B cell (primary cell): Measurements from ENCODE around the gene L3MBTL4. TPM values are rescaled to one million over a fixed set of nuclear protein-coding genes. Genes with fewer than 3 reads are reported as not detected.

Experiments
- ATAC-seq: fragments of 200-7000 bp; cut with Tn5 transposase; one replicate; pipeline ENCODE4 v1.10.0; 2021; ENCODE audit warnings: low read depth, mild to moderate bottlenecking, moderate number of reproducible peaks, moderate library complexity
- CTCF ChIA-PET: fragments of 350-600 bp; sonication (Branson Sonifier 250); formaldehyde crosslinking; loops from one replicate; lab custom pipeline; 2021; ENCODE audit warnings: antibody characterized with exemption, inconsistent platforms; lab: Charles Lee
- POLR2A ChIA-PET: fragments of 350-600 bp; sonication (Branson Sonifier 250); formaldehyde crosslinking; loops from one replicate; lab custom pipeline; 2021; ENCODE audit warnings: antibody characterized with exemption; lab: Charles Lee
- DNase-seq: peaks from one replicate; pipeline ENCODE4 v3.0.0; 2013
- H2AFZ ChIP-seq: 2 replicates; pipeline ENCODE4 v1.6.1; 2012; ENCODE audit warnings: mild to moderate bottlenecking, low read depth, low read length; ENCODE audit not compliant: insufficient read depth, poor library complexity, severe bottlenecking
- H3K27ac ChIP-seq, 2 donors: 1 replicate in 1 of 2; 2 replicates in 1 of 2; pipeline ENCODE4 v1.5.1; 2012 to 2013; ENCODE audit warnings: low read length in 2 of 2, mild to moderate bottlenecking in 2 of 2, moderate library complexity in 1 of 2
- H3K27me3 ChIP-seq, 4 experiments: fragments of 200-600 bp in 1 of 4; sonication (generic) in 1 of 4; replicated peaks in 1 of 4; 1 replicate in 2 of 4; 2 replicates in 2 of 4; pipeline versions ENCODE4 v1.6.1 to v1.7.0; 2013 to 2016; ENCODE audit warnings: low read length in 3 of 4, mild to moderate bottlenecking in 2 of 4, mixed read lengths in 1 of 4, moderate library complexity in 1 of 4; ENCODE audit not compliant: insufficient read depth in 4 of 4, control insufficient read depth in 3 of 4; ENCODE audit errors: control extremely low read depth in 1 of 4
- H3K36me3 ChIP-seq, 2 experiments: replicated peaks in 1 of 2; 1 replicate in 1 of 2; 2 replicates in 1 of 2; pipeline versions ENCODE4 v1.6.1 to v1.7.1; 2013; ENCODE audit warnings: low read length in 1 of 2; ENCODE audit not compliant: insufficient read depth in 2 of 2, control insufficient read depth in 1 of 2; ENCODE audit errors: control extremely low read depth in 1 of 2, extremely low read depth in 1 of 2
- H3K4me1 ChIP-seq, 2 donors: fragments of 200-600 bp in 1 of 2; sonication (generic) in 1 of 2; 1 replicate in 1 of 2; 2 replicates in 1 of 2; pipeline versions ENCODE4 v1.5.1 to v1.6.1; 2013 to 2017; ENCODE audit warnings: low read length in 2 of 2; ENCODE audit not compliant: control insufficient read depth in 2 of 2, insufficient read depth in 2 of 2
- H3K4me2 ChIP-seq: replicated peaks from 2 replicates; pipeline ENCODE3; 2012; ENCODE audit warnings: mild to moderate bottlenecking, low read depth, low read length; ENCODE audit not compliant: poor library complexity, severe bottlenecking
- H3K4me3 ChIP-seq, 5 experiments: fragments of 200-600 bp in 1 of 5; sonication (generic) in 1 of 5; 1 replicate in 3 of 5; 2 replicates in 2 of 5; pipeline versions ENCODE4 v1.5.1 to v1.7.0; 2011 to 2016; ENCODE audit warnings: low read length in 4 of 5, mild to moderate bottlenecking in 4 of 5, low read depth in 2 of 5, control low read depth in 1 of 5, moderate library complexity in 1 of 5; ENCODE audit not compliant: insufficient read depth in 1 of 5; ENCODE audit errors: control extremely low read depth in 1 of 5, extremely low read depth in 1 of 5
- H3K79me2 ChIP-seq: fragments of 200-600 bp; sonication (generic); one replicate; pipeline ENCODE4 v1.6.0; 2016; ENCODE audit warnings: low read length; ENCODE audit not compliant: control insufficient read depth, insufficient read depth
- H3K9ac ChIP-seq: fragments of 200-600 bp; sonication (generic); 2 replicates; pipeline ENCODE4 v1.6.1; 2017; ENCODE audit warnings: mild to moderate bottlenecking, low read length, moderate library complexity
- H3K9me3 ChIP-seq, 3 donors: one replicate each; pipeline versions ENCODE4 v1.6.1 to v1.7.1; 2013; ENCODE audit warnings: low read length in 2 of 3; ENCODE audit not compliant: control insufficient read depth in 2 of 3, insufficient read depth in 1 of 3; ENCODE audit errors: control extremely low read depth in 1 of 3
- H4K20me1 ChIP-seq: 2 replicates; pipeline ENCODE4 v1.6.0; 2012; ENCODE audit warnings: mild to moderate bottlenecking, low read length; ENCODE audit not compliant: insufficient read depth, control insufficient read depth, poor library complexity, severe bottlenecking
- H3K27ac Mint-ChIP-seq: one replicate; pipeline ENCODE4 v1.8.0; 2021; ENCODE audit warnings: mixed read lengths
- H3K27me3 Mint-ChIP-seq: one replicate; pipeline ENCODE4 v1.8.0; 2021; ENCODE audit warnings: mixed read lengths
- H3K4me1 Mint-ChIP-seq: one replicate; pipeline ENCODE4 v1.8.0; 2021; ENCODE audit warnings: mixed read lengths
- H3K4me3 Mint-ChIP-seq: one replicate; pipeline ENCODE4 v1.8.0; 2021; ENCODE audit warnings: mixed read lengths
- H3K9me3 Mint-ChIP-seq: one replicate; pipeline ENCODE4 v1.8.0; 2022; ENCODE audit warnings: mixed read lengths; ENCODE audit not compliant: insufficient read depth
- CTCF ChIP-seq: fragments of 200-600 bp; IDR thresholded peaks from one replicate; pipeline ENCODE4 v1.8.0; 2022; ENCODE audit warnings: antibody characterized with exemption, mild to moderate bottlenecking
- EZH2 ChIP-seq: IDR thresholded peaks from 2 replicates; pipeline ENCODE4 v1.6.1; 2012; ENCODE audit warnings: borderline replicate concordance, low read depth, mild to moderate bottlenecking, moderate library complexity, low read length; ENCODE audit not compliant: insufficient read depth, poor library complexity, severe bottlenecking
- WGBS: methylation state at CpG from one replicate; pipeline ENCODE4 v1.1.5; 2013; ENCODE audit warnings: missing lambda C conversion rate; ENCODE audit not compliant: insufficient coverage; 5-methylcytosine and 5-hydroxymethylcytosine counted together
- intact Hi-C: fragments of 100-400 bp; cut with micrococcal nuclease; formaldehyde crosslinking; loops from one replicate; pipeline ENCODE4 v1.10.0; 2022
- polyA plus RNA-seq: library from polyadenylated mRNA; depleted of rRNA; stranded (reverse); fragments of >200 nt; gene quantifications from 2 replicates; pipeline ENCODE4 v1.2.3, GENCODE V29; 2012
- total RNA-seq, 2 donors: library from RNA; stranded (reverse); fragments of 120-200 nt in 1 of 2; gene quantifications; 1 replicate in 1 of 2; 2 replicates in 1 of 2; pipeline versions ENCODE4 v1.2.3 to v1.2.4, GENCODE V29; 2013 to 2022

Gene L3MBTL4
- total and polyA plus RNA-seq, 2 donors (not counting 1 experiment from before 2014, with no cell fraction given) = 3.0 to 11.9 TPM

DNA sequence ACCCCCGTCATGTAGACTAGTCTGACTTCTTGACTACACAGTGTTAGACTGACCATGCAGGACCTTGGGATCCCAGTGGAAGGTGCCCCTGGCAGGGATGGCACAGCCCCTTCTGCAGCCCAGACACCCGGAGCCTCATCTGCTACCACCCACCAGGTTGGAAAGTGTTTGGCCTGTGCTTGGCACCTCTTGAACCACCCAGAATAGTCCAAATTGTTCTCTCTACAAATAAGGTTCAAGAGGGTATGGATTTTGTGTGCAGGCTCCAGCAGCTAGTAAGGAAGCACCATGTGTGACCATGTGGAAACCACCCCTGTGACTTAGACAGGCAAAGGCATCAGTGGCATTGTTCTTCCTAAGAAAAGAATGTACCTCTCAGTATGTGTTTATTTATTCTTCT lies 18.4 kb downstream of the L3MBTL4 start:
- 92% methylated on average over 2 of the region's 2 CpGs for WGBS
- H2AFZ ChIP-seq = no peak overlapping the region
- H3K36me3 ChIP-seq = no peaks in the 10 kb centered on the region
- H3K4me2 ChIP-seq = no peak overlapping the region
- H3K4me1 ChIP-seq = peaks cover 5 to 7% of the 10 kb centered on the region in 2 donors
- H3K4me1 Mint-ChIP-seq = peaks cover 10% of the 10 kb centered on the region
- H3K9me3 Mint-ChIP-seq = peaks cover 12% of the 10 kb centered on the region
- intact Hi-C loops = no loop called here
- H3K9me3 ChIP-seq = peaks cover 0 to 9% (median 4%) of the 10 kb centered on the region in 3 donors
- peaks cover 11% of the 10 kb centered on the region for H3K79me2 ChIP-seq
- H3K9ac ChIP-seq = no peak overlapping the region
- no peaks in the 10 kb centered on the region for H3K27me3 Mint-ChIP-seq
- POLR2A ChIA-PET = no interaction called here
- TF ChIP-seq CTCF = no peak
- TF ChIP-seq EZH2 = no peak
- no peak overlapping the region for H3K4me3 ChIP-seq
- CTCF ChIA-PET = no interaction called here
- H3K27me3 ChIP-seq = no peaks in the 10 kb centered on the region
- H4K20me1 ChIP-seq = no peaks in the 10 kb centered on the region
- no peak overlapping the region for H3K27ac ChIP-seq
- no peak overlapping the region for H3K4me3 Mint-ChIP-seq
- H3K27ac Mint-ChIP-seq = no peak overlapping the region
- ATAC-seq (no peak), DNase-seq (no peak)

GRCh38 chr18:6389005-6389404 lies 25.7 kb downstream of the L3MBTL4 start:
- ChIA-PET CTCF (no interaction called here), POLR2A (no interaction called here)
- no peak overlapping the region for H3K4me3 ChIP-seq
- DNase-seq (no peak), ATAC-seq (no peak)
- no CpG with 5 or more reads among the region's 2 CpGs for WGBS
- no peak overlapping the region for H3K27ac ChIP-seq
- H3K4me2 ChIP-seq = no peak overlapping the region
- no peaks in the 10 kb centered on the region for H3K27me3 ChIP-seq
- H3K79me2 ChIP-seq = peaks cover 20% of the 10 kb centered on the region
- no peaks in the 10 kb centered on the region for H4K20me1 ChIP-seq
- no peaks in the 10 kb centered on the region for H3K36me3 ChIP-seq
- no peak overlapping the region for H3K4me3 Mint-ChIP-seq
- H3K9me3 ChIP-seq = peaks cover 0 to 27% (median 18%) of the 10 kb centered on the region in 3 donors
- H3K27me3 Mint-ChIP-seq = no peaks in the 10 kb centered on the region
- no peaks in the 10 kb centered on the region for H3K4me1 ChIP-seq
- peaks cover 13% of the 10 kb centered on the region for H3K9me3 Mint-ChIP-seq
- no peaks in the 10 kb centered on the region for H3K4me1 Mint-ChIP-seq
- no peak overlapping the region for H3K9ac ChIP-seq
- H2AFZ ChIP-seq = no peak overlapping the region
- intact Hi-C loops = no loop called here
- H3K27ac Mint-ChIP-seq = no peak overlapping the region
- no peak for TF ChIP-seq CTCF
- TF ChIP-seq EZH2 = no peak
